Activated CD4-positive, alpha-beta T cell treated with anti-CD3 and anti-CD28 coated beads, Interleukin-10, Interleukin-2, amounts not matched to agents 100 ng/mL and 50 ng/mL, durations not matched to agents 16 hours and 8 hours (primary cell): Measurements from ENCODE around the gene OBP2B.
A peak's percentile ranks its signal among the peaks of the same experiment; 100 is the strongest.
"Not testable (repeated sequence)": the region's sequence is repeated elsewhere in the genome, so short reads cannot be mapped to it uniquely, and the experiment has no call there.

Experiments used
- DNase-seq: peaks from one replicate; pipeline ENCODE4 v3.0.0-alpha.2; 2020

OBP2B gene

DNA sequence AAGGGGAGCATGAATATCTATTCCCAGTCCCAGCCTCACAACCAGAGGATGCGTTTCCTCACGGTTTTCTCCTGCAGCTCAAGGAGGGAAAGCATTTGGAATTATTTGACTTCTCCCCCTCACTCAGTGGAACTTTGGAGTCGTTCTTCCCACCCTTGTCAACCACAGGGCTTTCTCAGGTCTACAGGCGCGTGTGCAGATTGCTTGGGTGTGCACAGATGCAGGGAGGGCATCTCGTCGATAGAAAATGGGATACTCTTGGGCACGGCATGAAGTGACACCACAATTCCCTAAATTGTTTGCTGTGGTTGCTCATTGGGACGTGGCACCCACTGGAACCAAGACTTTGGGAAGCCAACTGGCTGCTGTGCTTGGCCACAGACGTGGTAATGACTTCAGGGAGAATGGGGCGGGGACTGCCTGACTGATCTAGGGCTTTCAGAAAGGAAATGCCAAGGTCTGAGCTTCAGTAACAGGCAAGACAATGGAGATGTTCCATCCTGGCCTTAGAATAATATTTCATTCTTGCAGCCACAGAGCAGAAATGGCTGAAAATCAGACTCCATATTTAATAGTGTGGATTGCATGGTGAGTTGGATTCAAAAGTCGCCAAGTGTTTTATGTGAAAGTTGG, 12.2 kb upstream of the OBP2B start:
- peak; percentile 19 for DNase-seq

GRCh38 chr9:133218049-133218975, 9.3 kb upstream of the OBP2B start:
- not testable (repeated sequence) for DNase-seq

GRCh38 chr9:133217333-133217988, 8.4 kb upstream of the OBP2B start:
- DNase-seq = not testable (repeated sequence)

GRCh38 chr9:133214276-133214675, 5.2 kb upstream of the OBP2B start:
- not testable (repeated sequence) for DNase-seq

- no peak for DNase-seq
Measured at GRCh38 chr9:133210609-133211008, 1.6 kb upstream of the OBP2B start.

DNA sequence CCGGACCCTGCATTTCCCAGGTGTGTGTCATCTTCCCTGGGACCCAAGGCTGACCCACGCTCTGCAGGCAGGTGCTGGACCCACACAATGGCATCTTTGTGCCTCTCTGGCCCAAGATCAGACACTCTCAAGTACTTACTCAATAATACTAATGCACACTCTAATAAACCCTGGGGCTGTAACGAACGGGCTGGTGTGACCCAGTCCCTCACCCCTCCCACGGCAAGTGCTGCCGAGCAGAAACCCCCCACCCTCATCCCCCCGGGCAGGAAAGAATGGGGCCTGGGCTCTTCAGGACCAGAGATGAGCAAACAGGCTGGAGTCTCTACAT, 1.1 kb upstream of the OBP2B start:
- no peak for DNase-seq

DNA sequence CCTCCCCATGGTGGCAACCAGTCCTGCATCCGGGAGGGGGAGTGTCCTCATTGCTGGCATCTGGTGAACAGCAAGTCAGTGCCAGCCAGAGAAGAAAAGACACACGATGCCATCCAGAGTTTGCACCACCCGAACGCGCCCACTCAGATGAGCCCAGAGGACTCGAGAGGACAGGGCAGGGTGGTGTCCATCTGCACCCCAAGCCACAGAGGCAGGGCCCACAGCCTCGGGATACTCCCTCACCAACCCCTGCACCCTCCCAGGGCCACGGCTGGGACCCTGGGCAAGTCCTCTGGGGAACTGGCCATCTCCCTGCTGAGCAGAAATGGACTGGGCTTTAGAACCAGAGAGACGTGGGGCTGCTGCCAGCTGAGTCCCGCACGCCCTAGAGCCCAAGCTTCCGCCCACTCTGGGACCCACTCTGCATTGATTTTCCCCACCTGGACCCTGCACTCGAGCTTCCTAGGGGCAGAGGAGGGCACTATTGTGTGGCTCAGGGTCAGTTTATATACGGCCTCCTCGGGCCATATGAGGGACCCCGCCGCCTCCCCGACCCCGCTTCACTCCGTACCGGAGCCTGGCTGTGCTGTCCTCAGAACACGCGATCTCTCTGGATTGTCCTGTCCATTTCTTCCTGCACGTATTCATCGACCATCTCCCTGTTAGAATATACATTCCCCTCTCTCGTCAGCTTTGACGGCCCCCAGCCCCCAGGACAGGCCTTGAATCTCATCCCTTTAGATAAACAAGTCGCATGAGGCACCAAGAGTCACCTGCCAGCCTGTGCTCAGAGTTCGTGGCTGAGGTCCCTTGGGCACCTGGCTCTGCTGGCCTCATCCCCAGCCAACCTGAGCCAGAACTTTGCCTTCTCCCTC, 514 bp upstream of the OBP2B start:
- DNase-seq = not testable (repeated sequence)

DNA sequence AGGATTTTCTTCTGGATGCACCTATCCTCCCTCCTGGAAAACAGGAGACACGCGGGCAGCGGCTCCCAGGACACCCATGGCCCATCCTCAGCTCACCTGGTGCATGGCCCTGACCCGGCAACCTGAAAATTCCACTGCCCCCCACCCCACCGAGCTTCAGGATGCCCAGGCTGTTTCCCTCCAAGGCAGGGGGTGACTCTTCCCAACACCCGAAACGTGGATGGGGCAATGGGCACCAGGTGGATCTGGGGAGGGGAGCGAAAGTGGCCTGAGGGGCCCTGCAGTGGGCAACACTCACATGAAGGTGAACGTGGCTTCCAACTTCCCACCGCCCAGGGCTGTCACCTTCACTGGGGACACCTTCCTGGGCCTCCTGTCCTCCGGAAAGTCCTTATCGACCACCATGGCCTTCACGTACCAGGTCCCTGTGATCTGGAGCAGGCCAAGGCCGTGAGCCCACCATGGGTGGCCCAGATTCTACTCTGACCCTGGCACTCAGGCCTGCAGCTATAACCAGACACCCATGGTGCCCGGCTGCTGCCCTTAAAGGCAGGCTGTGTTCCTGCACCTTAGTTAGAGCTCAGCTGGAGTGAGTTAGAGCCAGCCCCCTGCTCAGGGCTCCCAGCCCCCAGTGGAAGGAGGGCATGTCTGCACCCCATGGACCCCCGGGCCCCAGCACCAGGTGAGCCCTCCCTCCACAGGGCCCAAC, 725 bp downstream of the OBP2B start:
- not testable (repeated sequence) for DNase-seq

- no peak for DNase-seq
Measured at GRCh38 chr9:133207540-133208170, 1.4 kb downstream of the OBP2B start.

DNA sequence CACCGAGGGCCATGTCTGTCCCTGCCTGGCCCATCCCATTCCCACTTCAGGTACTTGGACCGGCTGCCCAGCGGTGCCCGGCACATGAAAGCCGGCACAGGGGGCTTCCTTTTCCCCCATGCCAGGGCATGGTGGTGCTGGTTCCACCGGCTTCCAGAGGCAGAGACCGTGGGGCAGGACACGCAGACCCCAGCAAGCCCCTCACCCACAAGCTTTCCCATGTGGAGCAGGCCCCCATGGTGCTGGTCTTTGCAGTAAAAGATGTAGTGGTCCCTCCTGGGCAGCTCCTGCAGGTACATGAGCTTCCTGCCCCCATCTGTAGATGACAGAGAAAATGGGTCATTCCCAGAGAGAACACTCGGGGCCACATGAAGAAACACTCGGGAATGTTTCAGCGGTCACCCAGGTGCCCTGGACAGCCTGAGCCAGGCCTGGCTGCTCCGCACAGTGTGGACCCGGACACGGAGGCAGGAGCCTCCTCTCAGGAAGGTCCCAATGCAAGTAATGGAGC, 2.0 kb downstream of the OBP2B start:
- DNase-seq = no peak

- DNase-seq = no peak
Measured at GRCh38 chr9:133205996-133206931, 2.8 kb downstream of the OBP2B start.

- not testable (repeated sequence) for DNase-seq
Measured at GRCh38 chr9:133205481-133205887, 3.6 kb downstream of the OBP2B start.

DNA sequence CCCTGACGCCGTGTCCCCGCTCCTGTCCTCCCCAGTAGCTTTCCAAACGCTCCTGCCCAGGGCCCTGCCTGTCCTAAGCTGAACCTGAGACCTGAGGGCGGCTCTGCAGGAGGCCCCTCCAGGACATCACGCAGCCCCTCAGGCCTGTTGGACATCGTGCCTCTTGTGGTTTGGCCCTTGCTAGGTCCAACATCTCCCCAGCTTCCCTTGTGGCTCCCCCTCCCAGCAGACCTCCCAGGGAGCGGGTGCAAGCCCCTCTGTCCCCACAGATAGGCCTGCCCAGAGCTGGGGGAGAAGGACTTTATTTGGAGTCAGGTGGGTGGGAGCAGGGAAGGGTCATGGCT, 4.1 kb downstream of the OBP2B start:
- no peak for DNase-seq

GRCh38 chr9:133204335-133204992, 4.6 kb downstream of the OBP2B start:
- DNase-seq = no peak

GRCh38 chr9:133203506-133204075, 5.5 kb downstream of the OBP2B start:
- DNase-seq = no peak

GRCh38 chr9:133202688-133203453, 6.2 kb downstream of the OBP2B start:
- no peak for DNase-seq

DNA sequence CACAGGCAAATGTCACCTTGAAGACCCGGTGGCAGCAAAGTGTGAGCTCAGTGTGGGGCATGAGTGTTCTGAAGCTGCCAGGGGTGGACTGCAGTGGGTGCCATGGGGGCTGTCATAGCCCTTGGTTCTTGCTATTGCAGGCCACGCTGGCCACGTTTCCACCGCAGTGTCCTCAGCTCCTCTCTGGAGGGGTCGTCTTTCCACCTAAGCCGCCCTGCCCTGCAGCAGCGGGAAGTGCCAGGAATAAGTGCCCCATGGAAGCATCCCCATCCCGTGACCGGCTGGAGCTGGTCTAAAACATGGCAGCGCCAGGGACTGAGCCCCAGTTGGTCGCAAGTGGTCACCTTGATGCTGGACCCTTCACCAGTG, 6.9 kb downstream of the OBP2B start:
- DNase-seq = no peak

- DNase-seq = no peak
Measured at GRCh38 chr9:133201424-133202144, 7.5 kb downstream of the OBP2B start.
